Loucy (cell line): ENCODE results near the gene COQ3.

Experiments
- EZH2phosphoT487 ChIP-seq: fragments of 200-600 bp; IDR thresholded peaks from 2 replicates; pipeline ENCODE4 v1.6.1; 2018; ENCODE audit warnings: antibody characterized with exemption, mild to moderate bottlenecking, moderate library complexity, borderline replicate concordance
- TF ChIP-seq, protein P1 (sequence below): fragments of 200-600 bp; sonication (generic); conservative IDR thresholded peaks from 2 replicates; pipeline ENCODE4 v1.5.1; 2014; ENCODE audit warnings: mild to moderate bottlenecking, antibody characterized with exemption, low read length

DNA sequence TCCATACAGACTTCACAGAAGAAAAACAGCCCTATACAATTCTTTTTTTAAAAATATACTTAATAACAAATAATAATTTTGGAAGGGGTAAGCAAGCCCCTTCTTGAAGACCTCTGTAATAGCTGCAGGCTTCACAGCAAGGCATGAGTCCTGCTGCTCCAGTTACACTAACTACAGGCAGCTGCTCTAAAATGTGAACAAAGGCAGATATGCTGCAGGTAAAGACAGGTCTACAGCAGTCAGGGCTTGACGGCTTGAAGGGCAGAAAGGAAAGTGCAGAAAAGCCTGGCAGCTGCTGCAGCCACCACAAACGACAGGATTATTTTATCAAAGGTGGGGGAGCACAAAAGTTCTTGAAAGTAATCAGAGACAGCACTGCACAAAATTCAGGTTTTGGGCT, 55.8 kb downstream of the COQ3 start:
- TF ChIP-seq, protein P1, sequence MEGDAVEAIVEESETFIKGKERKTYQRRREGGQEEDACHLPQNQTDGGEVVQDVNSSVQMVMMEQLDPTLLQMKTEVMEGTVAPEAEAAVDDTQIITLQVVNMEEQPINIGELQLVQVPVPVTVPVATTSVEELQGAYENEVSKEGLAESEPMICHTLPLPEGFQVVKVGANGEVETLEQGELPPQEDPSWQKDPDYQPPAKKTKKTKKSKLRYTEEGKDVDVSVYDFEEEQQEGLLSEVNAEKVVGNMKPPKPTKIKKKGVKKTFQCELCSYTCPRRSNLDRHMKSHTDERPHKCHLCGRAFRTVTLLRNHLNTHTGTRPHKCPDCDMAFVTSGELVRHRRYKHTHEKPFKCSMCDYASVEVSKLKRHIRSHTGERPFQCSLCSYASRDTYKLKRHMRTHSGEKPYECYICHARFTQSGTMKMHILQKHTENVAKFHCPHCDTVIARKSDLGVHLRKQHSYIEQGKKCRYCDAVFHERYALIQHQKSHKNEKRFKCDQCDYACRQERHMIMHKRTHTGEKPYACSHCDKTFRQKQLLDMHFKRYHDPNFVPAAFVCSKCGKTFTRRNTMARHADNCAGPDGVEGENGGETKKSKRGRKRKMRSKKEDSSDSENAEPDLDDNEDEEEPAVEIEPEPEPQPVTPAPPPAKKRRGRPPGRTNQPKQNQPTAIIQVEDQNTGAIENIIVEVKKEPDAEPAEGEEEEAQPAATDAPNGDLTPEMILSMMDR: no peak
- TF ChIP-seq EZH2phosphoT487: no peak
